Motor neuron (in vitro differentiated cells): Measurements from ENCODE around the gene NRTN. TPM values are rescaled to one million over a fixed set of nuclear protein-coding genes. Genes with fewer than 3 reads are reported as not detected.

ENCODE experiments used
- ATAC-seq, 8 experiments: fragments of 200-7000 bp; cut with Tn5 transposase; replicated peaks in 6 of 8; 2 replicates each; pipeline ENCODE4 v1.8.0; 2021; ENCODE audit warnings: mild to moderate bottlenecking in 8 of 8, moderate library complexity in 8 of 8
- H3K27ac ChIP-seq, 2 donors: fragments of 250-450 bp; sonication (Bioruptor Pico); 2 replicates each; pipeline ENCODE4 v1.9.0; 2021; ENCODE audit warnings: antibody characterized with exemption in 2 of 2, mild to moderate bottlenecking in 2 of 2, moderate library complexity in 1 of 2
- H3K4me1 ChIP-seq, 2 donors: fragments of 250-450 bp; sonication (Bioruptor Pico); replicated peaks in 1 of 2; 2 replicates each; pipeline ENCODE4 v1.6.1; 2021; ENCODE audit warnings: antibody characterized with exemption in 2 of 2, mild to moderate bottlenecking in 2 of 2, moderate library complexity in 1 of 2
- H3K4me3 ChIP-seq, 5 donors: fragments of 250-450 bp; sonication (Bioruptor Pico); 2 replicates each; pipeline ENCODE4 v1.9.0; 2021; ENCODE audit warnings: antibody characterized with exemption in 5 of 5, mild to moderate bottlenecking in 5 of 5, moderate library complexity in 4 of 5
- WGBS, 10 experiments: fragments of 450-650 bp; shearing (Covaris generic); methylation state at CpG; one replicate each; pipeline ENCODE4 v1.0.0; 2022; 5-methylcytosine and 5-hydroxymethylcytosine counted together
- in situ Hi-C, 9 experiments: fragments of 400-800 bp; cut with MboI; loops; one replicate each; pipeline ENCODE4 v1.15.0; 2021; ENCODE audit warnings: low sequenced_read_pairs in 9 of 9, low pct_unique_long_range_greater_than_20kb in 2 of 9; ENCODE audit not compliant: unreplicated experiment in 9 of 9
- total RNA-seq, 8 experiments: library from RNA; unstranded; fragments of 300-600 nt; gene quantifications; 2 replicates each; pipeline versions ENCODE4 v1.2.3 to v1.2.4, GENCODE V29; 2022

NRTN gene
- total RNA-seq, 8 experiments from 2014 or later: 0.49 to 2.7 (median 1.1) TPM; not detected in 2

DNA sequence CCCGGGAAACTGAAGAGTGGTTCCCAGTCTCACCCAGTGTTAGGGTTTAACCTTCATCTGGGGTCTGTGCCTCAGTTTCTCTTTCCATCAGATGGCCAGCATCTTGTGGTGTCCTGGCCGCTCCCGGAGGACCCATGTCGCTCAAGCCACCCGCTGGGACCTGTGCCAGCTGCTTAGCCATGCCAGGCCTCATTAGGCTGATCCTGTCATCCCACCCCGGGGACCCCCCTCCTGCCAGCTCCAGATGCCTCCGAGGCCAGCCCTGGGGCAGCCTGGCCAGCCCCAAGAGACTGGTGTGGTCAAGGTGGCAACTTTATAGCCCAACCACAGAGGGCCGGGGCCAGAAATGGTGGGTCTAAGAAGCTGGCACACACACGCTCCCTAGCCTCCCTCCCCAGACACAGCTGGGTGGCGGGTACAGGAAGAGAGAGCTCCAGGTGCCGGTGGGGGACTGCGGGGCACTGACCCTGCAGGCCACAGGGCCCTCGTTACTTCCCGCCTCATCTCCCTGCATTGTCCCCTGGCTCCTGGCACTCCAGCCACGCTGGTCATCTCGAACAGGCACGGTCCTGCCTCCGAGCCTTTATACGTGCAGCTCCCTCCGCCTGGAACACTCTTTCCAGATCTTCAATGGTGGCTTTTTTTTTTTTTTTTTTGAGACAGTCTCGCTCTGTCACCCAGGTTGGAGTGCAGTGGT, 3.4 kb downstream of the NRTN start:
- 60 to 100% (median 75%) methylated on average over 1 to 6 of the region's 21 CpGs; no CpG with 5 or more reads in 5 of the 10 experiments for WGBS, 10 experiments
- H3K4me1 ChIP-seq: peaks cover 6 to 15% of the 10 kb centered on the region in 2 donors
- no peak for ATAC-seq
- no peak overlapping the region for H3K4me3 ChIP-seq
- in situ Hi-C loops: loop anchor here in 1 of 9 experiments (10.0 to 25.0 kb wide), 2 partner anchors 77 to 204 kb away; no protein-coding TSS in a partner anchor
- no peak overlapping the region for H3K27ac ChIP-seq

DNA sequence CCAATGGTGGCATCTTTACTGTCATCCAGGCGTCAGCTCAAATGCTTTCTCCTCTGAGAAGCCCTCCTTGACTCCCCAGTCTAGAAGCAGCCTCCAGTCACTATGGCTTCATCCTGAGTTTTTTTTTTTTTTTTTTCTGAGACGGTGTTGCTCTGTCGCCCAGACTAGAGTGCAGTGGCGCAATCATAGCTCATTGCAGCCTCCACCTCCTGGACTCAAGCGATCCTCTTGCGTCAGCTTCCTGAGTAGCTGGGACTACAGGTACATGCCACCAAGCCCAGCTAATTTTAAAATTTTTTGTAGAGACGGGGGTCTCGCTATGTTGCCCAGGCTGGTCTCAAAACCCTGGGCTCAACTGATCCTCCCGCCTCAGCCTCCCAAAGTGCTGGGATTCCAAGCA, 4.2 kb downstream of the NRTN start:
- in situ Hi-C loops: loop anchor here in 1 of 9 experiments (10.0 to 25.0 kb wide), 2 partner anchors 76 to 203 kb away; no protein-coding TSS in a partner anchor
- 86 to 100% (median 98%) methylated on average over 1 to 8 of the region's 9 CpGs; no CpG with 5 or more reads in 3 of the 10 experiments for WGBS, 10 experiments
- Histone ChIP-seq H3K27ac (no peak overlapping the region), H3K4me3 (no peak overlapping the region), H3K4me1 (peaks cover 6 to 13% of the 10 kb centered on the region in 2 donors)
- ATAC-seq: no peak

GRCh38 chr19:5809469-5809868, 4.6 kb downstream of the NRTN start:
- WGBS, 10 experiments: 17 to 100% (median 82%) methylated on average over 1 to 7 of the region's 10 CpGs; no CpG with 5 or more reads in 2 of the 10 experiments
- in situ Hi-C loops: loop anchor here in 1 of 9 experiments (10.0 to 25.0 kb wide), 2 partner anchors 75 to 203 kb away; no protein-coding TSS in a partner anchor
- Histone ChIP-seq H3K4me1 (peaks cover 6 to 9% of the 10 kb centered on the region in 2 donors), H3K4me3 (no peak overlapping the region), H3K27ac (no peak overlapping the region)
- ATAC-seq: no peak

- no peak overlapping the region for H3K4me3 ChIP-seq
- H3K4me1 ChIP-seq: peaks cover 3 to 4% of the 10 kb centered on the region in 2 donors
- in situ Hi-C loops: loop anchor here in 1 of 9 experiments (25.0 kb wide), 1 partner anchor 201 kb away; no protein-coding TSS in a partner anchor
- WGBS, 10 experiments: 50 to 100% (median 79%) methylated on average over 1 to 4 of the region's 4 CpGs; no CpG with 5 or more reads in 6 of the 10 experiments
- no peak overlapping the region for H3K27ac ChIP-seq
- ATAC-seq: no peak
Measured at GRCh38 chr19:5811117-5811516, 6.2 kb downstream of the NRTN start.

GRCh38 chr19:5814123-5814851, 9.4 kb downstream of the NRTN start:
- no peak overlapping the region for H3K4me3 ChIP-seq
- H3K27ac ChIP-seq: no peak overlapping the region
- WGBS, 10 experiments: 10 to 92% (median 82%) methylated on average over 2 to 4 of the region's 9 CpGs; no CpG with 5 or more reads in 5 of the 10 experiments
- in situ Hi-C loops: loop anchor here in 1 of 9 experiments (25.0 kb wide), 1 partner anchor 198 kb away; no protein-coding TSS in a partner anchor
- ATAC-seq: peak in 5 of 8 experiments; percentile 11 to 82 (median 38)
- H3K4me1 ChIP-seq: no peaks in the 10 kb centered on the region

GRCh38 chr19:5814852-5815246, 10.0 kb downstream of the NRTN start:
- in situ Hi-C loops: loop anchor here in 1 of 9 experiments (25.0 kb wide), 1 partner anchor 197 kb away; no protein-coding TSS in a partner anchor
- ATAC-seq: peak in 5 of 8 experiments; percentile 20 to 52 (median 44)
- 20 to 100% (median 40%) methylated on average over 1 to 6 of the region's 11 CpGs; no CpG with 5 or more reads in 7 of the 10 experiments for WGBS, 10 experiments
- H3K27ac ChIP-seq: no peak overlapping the region
- H3K4me3 ChIP-seq: no peak overlapping the region
- H3K4me1 ChIP-seq: no peaks in the 10 kb centered on the region

DNA sequence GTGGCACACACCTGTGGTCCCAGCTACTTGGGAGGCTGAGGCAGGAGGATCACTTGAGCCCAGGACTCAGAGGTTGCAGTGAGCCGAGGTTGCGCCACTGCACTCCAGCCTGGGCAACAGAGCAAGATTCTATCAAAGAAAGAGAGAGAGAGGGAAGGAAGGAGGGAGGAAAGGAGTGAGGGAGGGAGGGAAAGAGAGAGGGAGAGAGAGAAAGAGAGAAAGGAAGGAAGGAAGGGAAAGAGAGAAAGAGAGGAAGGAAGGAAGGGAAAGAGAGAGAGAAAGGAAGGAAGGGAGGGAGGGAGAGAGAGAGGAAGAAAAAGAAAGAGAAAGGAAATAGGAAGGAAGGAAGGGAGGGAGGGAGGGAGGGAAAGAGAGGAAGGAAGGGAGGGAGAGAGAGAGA, 12.4 kb downstream of the NRTN start:
- Histone ChIP-seq H3K27ac (no peak overlapping the region), H3K4me1 (no peaks in the 10 kb centered on the region), H3K4me3 (no peak overlapping the region)
- WGBS, 10 experiments: 33 to 100% (median 90%) methylated on average over 2 of the region's 2 CpGs; no CpG with 5 or more reads in 3 of the 10 experiments
- in situ Hi-C loops: loop anchor here in 1 of 9 experiments (25.0 kb wide), 1 partner anchor 195 kb away; no protein-coding TSS in a partner anchor
- ATAC-seq: no peak

DNA sequence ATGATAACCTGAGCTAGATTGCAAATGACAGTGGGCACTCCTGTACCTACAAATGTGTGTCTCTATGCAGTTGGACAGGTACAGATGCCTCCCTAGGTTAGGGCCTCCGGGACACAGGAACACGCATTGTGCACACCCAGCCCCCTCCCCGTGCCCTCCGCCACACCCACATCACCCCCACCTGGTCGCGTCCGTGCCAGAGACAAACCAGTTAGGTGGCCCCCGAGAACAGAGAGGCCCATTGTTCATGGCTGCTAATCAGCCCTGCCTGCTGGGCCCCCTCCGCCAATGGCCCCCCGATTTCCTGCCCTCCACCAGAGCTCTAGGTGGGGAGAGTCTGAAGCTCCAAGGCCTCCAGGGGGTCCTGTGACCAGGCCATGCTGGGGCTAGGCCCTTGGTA, 13.7 kb downstream of the NRTN start:
- WGBS, 10 experiments: 67 to 80% methylated on average over 1 of the region's 10 CpGs; no CpG with 5 or more reads in 8 of the 10 experiments
- Histone ChIP-seq H3K4me3 (no peak overlapping the region), H3K27ac (no peak overlapping the region), H3K4me1 (no peaks in the 10 kb centered on the region)
- in situ Hi-C loops: loop anchor here in 1 of 9 experiments (25.0 kb wide), 1 partner anchor 194 kb away; no protein-coding TSS in a partner anchor
- ATAC-seq: peak in 3 of 8 experiments; percentile 16 to 20 (median 16)

GRCh38 chr19:5820785-5821184, 15.9 kb downstream of the NRTN start:
- H3K4me3 ChIP-seq: no peak overlapping the region
- 20 to 100% (median 68%) methylated on average over 1 to 5 of the region's 6 CpGs; no CpG with 5 or more reads in 2 of the 10 experiments for WGBS, 10 experiments
- in situ Hi-C loops: loop anchor here in 1 of 9 experiments (25.0 kb wide), 1 partner anchor 192 kb away; no protein-coding TSS in a partner anchor

DNA sequence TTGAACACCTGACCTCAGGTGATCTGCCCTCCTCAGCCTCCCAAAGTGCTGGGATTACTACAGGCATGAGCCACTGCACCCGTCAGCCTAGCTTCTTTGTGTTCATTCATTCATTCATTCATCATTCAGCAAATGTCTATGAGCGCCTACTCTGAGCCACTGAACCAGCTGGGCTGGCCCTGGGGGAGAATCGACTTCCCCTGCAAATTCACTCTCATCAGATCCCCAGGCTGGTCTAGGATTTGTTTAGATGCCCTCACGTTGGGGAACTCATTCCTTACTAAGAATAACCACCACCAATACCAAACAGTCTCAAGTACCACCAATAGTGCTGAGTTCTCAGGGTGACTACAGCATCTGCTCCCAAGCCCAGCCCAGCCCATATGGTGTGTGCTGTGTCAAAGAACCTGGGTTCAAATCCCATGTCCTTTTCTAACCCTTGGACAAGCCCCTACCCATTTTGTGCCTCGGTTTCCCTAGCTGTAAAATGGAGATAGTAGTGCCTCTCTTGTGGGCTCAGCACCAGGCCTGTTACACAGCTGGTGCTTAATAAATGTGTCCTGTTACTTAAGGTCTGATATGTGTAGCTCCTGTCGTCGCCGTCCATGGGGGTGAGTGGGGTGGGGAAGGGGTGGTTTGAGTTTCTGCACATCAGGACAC, 16.8 kb downstream of the NRTN start:
- H3K4me3 ChIP-seq: no peak overlapping the region
- peak in 1 of 8 experiments; percentile 19 for ATAC-seq
- no peak overlapping the region for H3K27ac ChIP-seq
- H3K4me1 ChIP-seq: peaks cover 6% of the 10 kb centered on the region in 2 donors
- in situ Hi-C loops: loop anchor here in 1 of 9 experiments (25.0 kb wide), 1 partner anchor 191 kb away; no protein-coding TSS in a partner anchor
- WGBS, 10 experiments: 20 to 90% (median 56%) methylated on average over 1 to 7 of the region's 8 CpGs; no CpG with 5 or more reads in 3 of the 10 experiments

More at GRCh38 chr19:5820785-5821184, 15.9 kb downstream of the NRTN start:
- H3K4me1 ChIP-seq: no peaks in the 10 kb centered on the region
- no peak for ATAC-seq
- H3K27ac ChIP-seq: no peak overlapping the region

- peak in 3 of 8 experiments; percentile 33 to 68 (median 48) for ATAC-seq
- 30 to 80% (median 57%) methylated on average over 1 to 5 of the region's 30 CpGs; no CpG with 5 or more reads in 5 of the 10 experiments for WGBS, 10 experiments
- Histone ChIP-seq H3K27ac (no peak overlapping the region), H3K4me1 (peaks cover 12 to 13% of the 10 kb centered on the region in 2 donors), H3K4me3 (no peak overlapping the region)
- in situ Hi-C loops: loop anchor here in 1 of 9 experiments (25.0 kb wide), 1 partner anchor 190 kb away; no protein-coding TSS in a partner anchor
Measured at GRCh38 chr19:5822181-5822844, 17.4 kb downstream of the NRTN start.
